ENCODE data around the gene MAMSTR.
A peak's percentile ranks its signal among the peaks of the same experiment; 100 is the strongest.

Gene MAMSTR

GRCh38 chr19:48752496-48753365 is 33.2 kb upstream of the MAMSTR start, which contains the start of gene FUT1:
FUT1 (minus strand) TSS chr19:48752641; CDS start chr19:48751281, 1,360 bp downstream.
- Histone ChIP-seq H3K9me3 (ENCODE audit: low read length) (peaks cover 2% of the 10 kb centered on the region), H3K36me3 (ENCODE audit: insufficient read depth, low read length) (no peaks in the 10 kb centered on the region), H3K27me3 (ENCODE audit: insufficient read depth, low read length) (peaks cover 60% of the 10 kb centered on the region), H3K4me1 (ENCODE audit: insufficient read depth, low read length) (peaks cover 10% of the 10 kb centered on the region), H3K4me3 (ENCODE audit: low read length) (peak within 1 kb of the TSS; percentile 12), H2AFZ (ENCODE audit: low read depth, low read length) (peak within 1 kb of the TSS; percentile 73)

GRCh38 chr19:48751845-48752495 is 32.4 kb upstream of the MAMSTR start:
- peaks cover 60% of the 10 kb centered on the region for H3K27me3 ChIP-seq (ENCODE audit: insufficient read depth, low read length)
- no peaks in the 10 kb centered on the region for H3K36me3 ChIP-seq (ENCODE audit: insufficient read depth, low read length)
- H2AFZ ChIP-seq (ENCODE audit: low read depth, low read length): peak overlapping the region; percentile 73
- H3K9me3 ChIP-seq (ENCODE audit: low read length): peaks cover 2% of the 10 kb centered on the region
- no peak overlapping the region for H3K4me3 ChIP-seq (ENCODE audit: low read length)
- peaks cover 10% of the 10 kb centered on the region for H3K4me1 ChIP-seq (ENCODE audit: insufficient read depth, low read length)

GRCh38 chr19:48750771-48751504 is 31.4 kb upstream of the MAMSTR start:
- Histone ChIP-seq H3K9me3 (ENCODE audit: low read length) (peaks cover 2% of the 10 kb centered on the region), H3K36me3 (ENCODE audit: insufficient read depth, low read length) (no peaks in the 10 kb centered on the region), H3K4me3 (ENCODE audit: low read length) (no peak overlapping the region), H2AFZ (ENCODE audit: low read depth, low read length) (no peak overlapping the region), H3K4me1 (ENCODE audit: insufficient read depth, low read length) (peaks cover 10% of the 10 kb centered on the region), H3K27me3 (ENCODE audit: insufficient read depth, low read length) (peaks cover 51% of the 10 kb centered on the region)

GRCh38 chr19:48750351-48750750 is 30.8 kb upstream of the MAMSTR start:
- Histone ChIP-seq H2AFZ (ENCODE audit: low read depth, low read length) (no peak overlapping the region), H3K4me3 (ENCODE audit: low read length) (no peak overlapping the region), H3K9me3 (ENCODE audit: low read length) (peaks cover 2% of the 10 kb centered on the region), H3K4me1 (ENCODE audit: insufficient read depth, low read length) (peaks cover 10% of the 10 kb centered on the region), H3K27me3 (ENCODE audit: insufficient read depth, low read length) (peaks cover 49% of the 10 kb centered on the region), H3K36me3 (ENCODE audit: insufficient read depth, low read length) (no peaks in the 10 kb centered on the region)

GRCh38 chr19:48749571-48750198 is 30.2 kb upstream of the MAMSTR start:
- Histone ChIP-seq H3K36me3 (ENCODE audit: insufficient read depth, low read length) (no peaks in the 10 kb centered on the region), H3K9me3 (ENCODE audit: low read length) (peaks cover 2% of the 10 kb centered on the region), H3K27me3 (ENCODE audit: insufficient read depth, low read length) (peaks cover 44% of the 10 kb centered on the region), H3K4me1 (ENCODE audit: insufficient read depth, low read length) (peaks cover 10% of the 10 kb centered on the region), H3K4me3 (ENCODE audit: low read length) (no peak overlapping the region), H2AFZ (ENCODE audit: low read depth, low read length) (no peak overlapping the region)

GRCh38 chr19:48746738-48747575 is 27.4 kb upstream of the MAMSTR start, which contains the start of gene IZUMO1:
IZUMO1 (minus strand) TSS chr19:48746909; CDS start chr19:48745859, 1,050 bp downstream.
- no peak within 1 kb of the TSS for H2AFZ ChIP-seq (ENCODE audit: low read depth, low read length)
- H3K9me3 ChIP-seq (ENCODE audit: low read length): no peaks in the 10 kb centered on the region
- H3K4me3 ChIP-seq (ENCODE audit: low read length): peak within 1 kb of the TSS; percentile 25
- peaks cover 22% of the 10 kb centered on the region for H3K27me3 ChIP-seq (ENCODE audit: insufficient read depth, low read length)
- no peaks in the 10 kb centered on the region for H3K36me3 ChIP-seq (ENCODE audit: insufficient read depth, low read length)
- H3K4me1 ChIP-seq (ENCODE audit: insufficient read depth, low read length): no peaks in the 10 kb centered on the region

GRCh38 chr19:48746110-48746509 is 26.6 kb upstream of the MAMSTR start:
- Histone ChIP-seq H3K36me3 (ENCODE audit: insufficient read depth, low read length) (no peaks in the 10 kb centered on the region), H3K27me3 (ENCODE audit: insufficient read depth, low read length) (peaks cover 19% of the 10 kb centered on the region), H3K9me3 (ENCODE audit: low read length) (peaks cover 4% of the 10 kb centered on the region), H3K4me3 (ENCODE audit: low read length) (no peak overlapping the region), H2AFZ (ENCODE audit: low read depth, low read length) (no peak overlapping the region), H3K4me1 (ENCODE audit: insufficient read depth, low read length) (no peaks in the 10 kb centered on the region)

GRCh38 chr19:48745208-48745995 is 25.9 kb upstream of the MAMSTR start:
- Histone ChIP-seq H3K9me3 (ENCODE audit: low read length) (peaks cover 5% of the 10 kb centered on the region), H2AFZ (ENCODE audit: low read depth, low read length) (no peak overlapping the region), H3K4me3 (ENCODE audit: low read length) (no peak overlapping the region), H3K27me3 (ENCODE audit: insufficient read depth, low read length) (peaks cover 19% of the 10 kb centered on the region), H3K4me1 (ENCODE audit: insufficient read depth, low read length) (no peaks in the 10 kb centered on the region), H3K36me3 (ENCODE audit: insufficient read depth, low read length) (no peaks in the 10 kb centered on the region)

- Histone ChIP-seq H3K9me3 (ENCODE audit: low read length) (peaks cover 5% of the 10 kb centered on the region), H3K4me3 (ENCODE audit: low read length) (no peak overlapping the region), H3K36me3 (ENCODE audit: insufficient read depth, low read length) (no peaks in the 10 kb centered on the region), H2AFZ (ENCODE audit: low read depth, low read length) (no peak overlapping the region), H3K27me3 (ENCODE audit: insufficient read depth, low read length) (peaks cover 14% of the 10 kb centered on the region), H3K4me1 (ENCODE audit: insufficient read depth, low read length) (peaks cover 5% of the 10 kb centered on the region)
Measured at GRCh38 chr19:48742096-48742495, 22.6 kb upstream of the MAMSTR start.

GRCh38 chr19:48741129-48741999 is 21.8 kb upstream of the MAMSTR start:
- Histone ChIP-seq H3K4me1 (ENCODE audit: insufficient read depth, low read length) (peaks cover 5% of the 10 kb centered on the region), H3K27me3 (ENCODE audit: insufficient read depth, low read length) (peaks cover 14% of the 10 kb centered on the region), H2AFZ (ENCODE audit: low read depth, low read length) (no peak overlapping the region), H3K9me3 (ENCODE audit: low read length) (peaks cover 5% of the 10 kb centered on the region), H3K4me3 (ENCODE audit: low read length) (no peak overlapping the region), H3K36me3 (ENCODE audit: insufficient read depth, low read length) (no peaks in the 10 kb centered on the region)
